GM18508 (cell line): Measurements from ENCODE around the gene IFT88.
"Not testable (repeated sequence)": the region's sequence is repeated elsewhere in the genome, so short reads cannot be mapped to it uniquely, and the experiment has no call there.

Source experiments
- ATAC-seq: cut with Tn5 transposase; IDR thresholded peaks from one replicate; pipeline ENCODE4 v1.9.1; 2021; ENCODE audit warnings: moderate number of reproducible peaks; ENCODE audit not compliant: insufficient read depth, unreplicated experiment

The IFT88 gene

GRCh38 chr13:20616059-20616797 lies 49.3 kb downstream of the IFT88 start:
- no peak for ATAC-seq

GRCh38 chr13:20623000-20623399 lies 56.0 kb downstream of the IFT88 start:
- ATAC-seq = no peak

- ATAC-seq = no peak
These were observed 57.3 kb downstream of the IFT88 start for GRCh38 chr13:20624213-20624612.

GRCh38 chr13:20633802-20634201 lies 66.8 kb downstream of the IFT88 start:
- no peak for ATAC-seq

GRCh38 chr13:20636079-20636478 lies 69.1 kb downstream of the IFT88 start:
- ATAC-seq = no peak

- ATAC-seq = no peak
These were observed 70.9 kb downstream of the IFT88 start for GRCh38 chr13:20637811-20638210.

- no peak for ATAC-seq
These were observed 80.8 kb downstream of the IFT88 start for GRCh38 chr13:20647758-20648157.

GRCh38 chr13:20652946-20653345 lies 86.0 kb downstream of the IFT88 start:
- ATAC-seq = no peak

GRCh38 chr13:20654156-20654555 lies 87.2 kb downstream of the IFT88 start:
- ATAC-seq = no peak

- ATAC-seq = no peak
These were observed 91.6 kb downstream of the IFT88 start for GRCh38 chr13:20658451-20659040.

GRCh38 chr13:20664351-20664750 lies 97.4 kb downstream of the IFT88 start:
- ATAC-seq = no peak

GRCh38 chr13:20666948-20667347 lies 100.0 kb downstream of the IFT88 start:
- ATAC-seq = no peak

- no peak for ATAC-seq
These were observed 101.0 kb downstream of the IFT88 start for GRCh38 chr13:20667857-20668437.

- ATAC-seq = no peak
These were observed 102.2 kb downstream of the IFT88 start for GRCh38 chr13:20669162-20669561.

- ATAC-seq = no peak
These were observed 104.8 kb downstream of the IFT88 start for GRCh38 chr13:20671789-20672188.

GRCh38 chr13:20672772-20673171 lies 105.8 kb downstream of the IFT88 start:
- no peak for ATAC-seq

GRCh38 chr13:20673715-20674114 lies 106.8 kb downstream of the IFT88 start:
- no peak for ATAC-seq

GRCh38 chr13:20676213-20676612 lies 109.3 kb downstream of the IFT88 start:
- no peak for ATAC-seq

- not testable (repeated sequence) for ATAC-seq
These were observed 111.6 kb downstream of the IFT88 start for GRCh38 chr13:20678606-20679005.

- no peak for ATAC-seq
These were observed 112.9 kb downstream of the IFT88 start for GRCh38 chr13:20679879-20680278.

- ATAC-seq = no peak
These were observed 113.6 kb downstream of the IFT88 start for GRCh38 chr13:20680416-20681080.
